Measurements from ENCODE around the gene KIF12. TPM values are rescaled to one million over a fixed set of nuclear protein-coding genes. Genes with fewer than 3 reads are reported as not detected.
"Not testable (repeated sequence)": the region's sequence is repeated elsewhere in the genome, so short reads cannot be mapped to it uniquely, and the experiment has no call there.

KIF12 gene
- total RNA-seq, 4 donors from 2014 or later = 1.5 to 5.4 (median 2.7) TPM

GRCh38 chr9:114132550-114132918 lies 33.4 kb upstream of the KIF12 start:
- H3K27ac ChIP-seq = no peak overlapping the region
- intact Hi-C loops (cut with DNase I; ENCODE audit: low total_unique reads) = no loop called here
- no peaks in the 10 kb centered on the region for H3K4me1 ChIP-seq
- no peaks in the 10 kb centered on the region for H3K27me3 ChIP-seq
- no peaks in the 10 kb centered on the region for H3K36me3 ChIP-seq
- H3K9me3 ChIP-seq = no peaks in the 10 kb centered on the region
- no peak for DNase-seq
- H3K4me3 ChIP-seq = no peak overlapping the region
- TF ChIP-seq, protein P1, sequence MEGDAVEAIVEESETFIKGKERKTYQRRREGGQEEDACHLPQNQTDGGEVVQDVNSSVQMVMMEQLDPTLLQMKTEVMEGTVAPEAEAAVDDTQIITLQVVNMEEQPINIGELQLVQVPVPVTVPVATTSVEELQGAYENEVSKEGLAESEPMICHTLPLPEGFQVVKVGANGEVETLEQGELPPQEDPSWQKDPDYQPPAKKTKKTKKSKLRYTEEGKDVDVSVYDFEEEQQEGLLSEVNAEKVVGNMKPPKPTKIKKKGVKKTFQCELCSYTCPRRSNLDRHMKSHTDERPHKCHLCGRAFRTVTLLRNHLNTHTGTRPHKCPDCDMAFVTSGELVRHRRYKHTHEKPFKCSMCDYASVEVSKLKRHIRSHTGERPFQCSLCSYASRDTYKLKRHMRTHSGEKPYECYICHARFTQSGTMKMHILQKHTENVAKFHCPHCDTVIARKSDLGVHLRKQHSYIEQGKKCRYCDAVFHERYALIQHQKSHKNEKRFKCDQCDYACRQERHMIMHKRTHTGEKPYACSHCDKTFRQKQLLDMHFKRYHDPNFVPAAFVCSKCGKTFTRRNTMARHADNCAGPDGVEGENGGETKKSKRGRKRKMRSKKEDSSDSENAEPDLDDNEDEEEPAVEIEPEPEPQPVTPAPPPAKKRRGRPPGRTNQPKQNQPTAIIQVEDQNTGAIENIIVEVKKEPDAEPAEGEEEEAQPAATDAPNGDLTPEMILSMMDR (IDR thresholded peaks at IDR 0.05) = no peak
- no peak for TF ChIP-seq POLR2A (IDR thresholded peaks at IDR 0.05)

GRCh38 chr9:114131808-114132549 lies 32.9 kb upstream of the KIF12 start:
- no peaks in the 10 kb centered on the region for H3K36me3 ChIP-seq
- H3K27me3 ChIP-seq = no peaks in the 10 kb centered on the region
- no peaks in the 10 kb centered on the region for H3K9me3 ChIP-seq
- H3K27ac ChIP-seq = no peak overlapping the region
- TF ChIP-seq, protein P1 (IDR thresholded peaks at IDR 0.05) = no peak
- H3K4me3 ChIP-seq = no peak overlapping the region
- intact Hi-C loops (cut with DNase I; ENCODE audit: low total_unique reads) = no loop called here
- no peaks in the 10 kb centered on the region for H3K4me1 ChIP-seq
- DNase-seq = no peak

GRCh38 chr9:114130624-114131277 lies 31.7 kb upstream of the KIF12 start:
- intact Hi-C loops (cut with DNase I; ENCODE audit: low total_unique reads) = no loop called here
- Histone ChIP-seq H3K4me1 (no peaks in the 10 kb centered on the region), H3K4me3 (no peak overlapping the region), H3K36me3 (no peaks in the 10 kb centered on the region), H3K9me3 (no peaks in the 10 kb centered on the region), H3K27me3 (no peaks in the 10 kb centered on the region), H3K27ac (no peak overlapping the region)
- TF ChIP-seq, protein P1 (IDR thresholded peaks at IDR 0.05) = no peak
- TF ChIP-seq POLR2A (IDR thresholded peaks at IDR 0.05) = no peak
- no peak for DNase-seq

GRCh38 chr9:114130141-114130540 lies 31.0 kb upstream of the KIF12 start:
- no peak overlapping the region for H3K27ac ChIP-seq
- H3K4me1 ChIP-seq = no peaks in the 10 kb centered on the region
- no peak for TF ChIP-seq POLR2A (IDR thresholded peaks at IDR 0.05)
- TF ChIP-seq, protein P1 (IDR thresholded peaks at IDR 0.05) = no peak
- no peaks in the 10 kb centered on the region for H3K9me3 ChIP-seq
- no peak overlapping the region for H3K4me3 ChIP-seq
- intact Hi-C loops (cut with DNase I; ENCODE audit: low total_unique reads) = no loop called here
- H3K27me3 ChIP-seq = no peaks in the 10 kb centered on the region
- no peak for DNase-seq
- H3K36me3 ChIP-seq = no peaks in the 10 kb centered on the region

- H3K36me3 ChIP-seq; H3K4me1 ChIP-seq; H3K27me3 ChIP-seq; H3K9me3 ChIP-seq; intact Hi-C loops (cut with DNase I; ENCODE audit: low total_unique reads); H3K4me3 ChIP-seq; DNase-seq; H3K27ac ChIP-seq: not testable (repeated sequence)
Measured at GRCh38 chr9:114128759-114129158, 29.7 kb upstream of the KIF12 start.
